ENCODE results near the gene FARS2. TPM values are rescaled to one million over a fixed set of nuclear protein-coding genes. Genes with fewer than 3 reads are reported as not detected.

Gene FARS2
- total and polyA plus RNA-seq, 4 donors: 9.2 to 31.4 (median 19.4) TPM

- no peak for TF ChIP-seq CTCF (IDR thresholded peaks at IDR 0.05; ENCODE audit: control extremely low read depth, extremely low read depth)
- WGBS, 2 donors: 85 to 89% methylated on average over 6 of the region's 6 CpGs
- H3K27ac ChIP-seq (ENCODE audit: low read depth in 1 of 2, low read length in 1 of 2): no peak overlapping the region
- peaks cover 0 to 2% (median 0%) of the 10 kb centered on the region in 5 donors for H3K4me1 ChIP-seq (ENCODE audit: control insufficient read depth in 5 of 5, insufficient read depth in 5 of 5, low read length in 5 of 5)
- no peak overlapping the region for H3K4me3 ChIP-seq
- H3K9ac ChIP-seq (ENCODE audit: insufficient read depth in 1 of 2, low read length in 2 of 2): no peak overlapping the region
- H3K36me3 ChIP-seq (ENCODE audit: control insufficient read depth in 4 of 4, insufficient read depth in 4 of 4, low read length in 4 of 4): peaks cover 0 to 2% (median 0%) of the 10 kb centered on the region in 4 donors
- DNase-seq (no peak), ATAC-seq (ENCODE audit: insufficient read depth, low FRiP score) (no peak)
- no peaks in the 10 kb centered on the region for H3K27me3 ChIP-seq (ENCODE audit: control insufficient read depth in 3 of 3, insufficient read depth in 3 of 3, low read length in 2 of 3)
- no peaks in the 10 kb centered on the region for H3K9me3 ChIP-seq (ENCODE audit: control insufficient read depth in 4 of 4, insufficient read depth in 3 of 4, low read length in 3 of 4)
Measured at GRCh38 chr6:5513408-5513807, 252.1 kb downstream of the FARS2 start.

GRCh38 chr6:5514353-5514752 is 253.0 kb downstream of the FARS2 start:
- TF ChIP-seq CTCF (IDR thresholded peaks at IDR 0.05; ENCODE audit: control extremely low read depth, extremely low read depth): no peak
- H3K9me3 ChIP-seq (ENCODE audit: control insufficient read depth in 4 of 4, insufficient read depth in 3 of 4, low read length in 3 of 4): no peaks in the 10 kb centered on the region
- H3K27ac ChIP-seq (ENCODE audit: low read depth in 1 of 2, low read length in 1 of 2): no peak overlapping the region
- no peak overlapping the region for H3K9ac ChIP-seq (ENCODE audit: insufficient read depth in 1 of 2, low read length in 2 of 2)
- H3K27me3 ChIP-seq (ENCODE audit: control insufficient read depth in 3 of 3, insufficient read depth in 3 of 3, low read length in 2 of 3): no peaks in the 10 kb centered on the region
- no peak for ATAC-seq (ENCODE audit: insufficient read depth, low FRiP score)
- peaks cover 0 to 2% (median 0%) of the 10 kb centered on the region in 5 donors for H3K4me1 ChIP-seq (ENCODE audit: control insufficient read depth in 5 of 5, insufficient read depth in 5 of 5, low read length in 5 of 5)
- H3K4me3 ChIP-seq: no peak overlapping the region
- DNase-seq: no peak
- peaks cover 0 to 2% (median 0%) of the 10 kb centered on the region in 4 donors for H3K36me3 ChIP-seq (ENCODE audit: control insufficient read depth in 4 of 4, insufficient read depth in 4 of 4, low read length in 4 of 4)

DNA sequence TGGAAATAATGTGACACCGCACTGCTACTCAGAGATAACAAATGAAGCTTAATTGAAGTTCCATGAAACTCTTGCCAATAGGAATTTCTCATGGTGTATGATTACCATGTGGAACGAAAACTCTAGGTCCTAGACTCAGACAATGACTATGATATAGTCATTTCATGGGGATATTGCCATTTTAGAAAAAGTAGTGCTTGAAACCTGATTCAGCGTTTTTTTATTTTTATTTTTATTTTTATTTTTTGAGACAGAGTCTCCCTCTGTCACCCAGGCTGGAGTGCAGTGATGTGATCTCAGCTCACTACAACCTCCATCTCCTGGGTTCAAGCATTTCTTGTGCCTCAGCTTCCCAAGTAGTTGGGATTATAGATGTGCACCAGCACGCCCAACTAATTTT is 253.9 kb downstream of the FARS2 start:
- ATAC-seq (ENCODE audit: insufficient read depth, low FRiP score): no peak
- Histone ChIP-seq H3K27ac (ENCODE audit: low read depth in 1 of 2, low read length in 1 of 2) (no peak overlapping the region), H3K36me3 (ENCODE audit: control insufficient read depth in 4 of 4, insufficient read depth in 4 of 4, low read length in 4 of 4) (peaks cover 0 to 2% (median 0%) of the 10 kb centered on the region in 4 donors), H3K9me3 (ENCODE audit: control insufficient read depth in 4 of 4, insufficient read depth in 3 of 4, low read length in 3 of 4) (no peaks in the 10 kb centered on the region), H3K4me1 (ENCODE audit: control insufficient read depth in 5 of 5, insufficient read depth in 5 of 5, low read length in 5 of 5) (peaks cover 0 to 2% (median 0%) of the 10 kb centered on the region in 5 donors), H3K27me3 (ENCODE audit: control insufficient read depth in 3 of 3, insufficient read depth in 3 of 3, low read length in 2 of 3) (no peaks in the 10 kb centered on the region), H3K9ac (ENCODE audit: insufficient read depth in 1 of 2, low read length in 2 of 2) (no peak overlapping the region), H3K4me3 (no peak overlapping the region)
- no peak for TF ChIP-seq CTCF (IDR thresholded peaks at IDR 0.05; ENCODE audit: control extremely low read depth, extremely low read depth)
- WGBS, 2 donors: 74% methylated on average over 4 of the region's 4 CpGs
- no peak for DNase-seq

GRCh38 chr6:5516036-5516435 is 254.7 kb downstream of the FARS2 start:
- Histone ChIP-seq H3K4me1 (ENCODE audit: control insufficient read depth in 5 of 5, insufficient read depth in 5 of 5, low read length in 5 of 5) (peaks cover 0 to 2% (median 0%) of the 10 kb centered on the region in 5 donors), H3K4me3 (no peak overlapping the region), H3K36me3 (ENCODE audit: control insufficient read depth in 4 of 4, insufficient read depth in 4 of 4, low read length in 4 of 4) (no peaks in the 10 kb centered on the region), H3K27ac (ENCODE audit: low read depth in 1 of 2, low read length in 1 of 2) (no peak overlapping the region), H3K9ac (ENCODE audit: insufficient read depth in 1 of 2, low read length in 2 of 2) (no peak overlapping the region), H3K9me3 (ENCODE audit: control insufficient read depth in 4 of 4, insufficient read depth in 3 of 4, low read length in 3 of 4) (no peaks in the 10 kb centered on the region), H3K27me3 (ENCODE audit: control insufficient read depth in 3 of 3, insufficient read depth in 3 of 3, low read length in 2 of 3) (no peaks in the 10 kb centered on the region)
- TF ChIP-seq CTCF (IDR thresholded peaks at IDR 0.05; ENCODE audit: control extremely low read depth, extremely low read depth): no peak
- WGBS, 2 donors: 91 to 95% methylated on average over 6 of the region's 6 CpGs
- DNase-seq (no peak), ATAC-seq (ENCODE audit: insufficient read depth, low FRiP score) (no peak)
